ENCODE measurements around the gene SETD2.
A peak's percentile ranks its signal among the peaks of the same experiment; 100 is the strongest.
"Not testable (repeated sequence)": the region's sequence is repeated elsewhere in the genome, so short reads cannot be mapped to it uniquely, and the experiment has no call there.

SETD2 gene

GRCh38 chr3:47193871-47194859 lies 30.3 kb upstream of the SETD2 start:
- no peak for DNase-seq (ENCODE audit: low read depth)
- no peak overlapping the region for H3K4me3 ChIP-seq (ENCODE audit: low read depth, low read length)
- TF ChIP-seq, protein P1, sequence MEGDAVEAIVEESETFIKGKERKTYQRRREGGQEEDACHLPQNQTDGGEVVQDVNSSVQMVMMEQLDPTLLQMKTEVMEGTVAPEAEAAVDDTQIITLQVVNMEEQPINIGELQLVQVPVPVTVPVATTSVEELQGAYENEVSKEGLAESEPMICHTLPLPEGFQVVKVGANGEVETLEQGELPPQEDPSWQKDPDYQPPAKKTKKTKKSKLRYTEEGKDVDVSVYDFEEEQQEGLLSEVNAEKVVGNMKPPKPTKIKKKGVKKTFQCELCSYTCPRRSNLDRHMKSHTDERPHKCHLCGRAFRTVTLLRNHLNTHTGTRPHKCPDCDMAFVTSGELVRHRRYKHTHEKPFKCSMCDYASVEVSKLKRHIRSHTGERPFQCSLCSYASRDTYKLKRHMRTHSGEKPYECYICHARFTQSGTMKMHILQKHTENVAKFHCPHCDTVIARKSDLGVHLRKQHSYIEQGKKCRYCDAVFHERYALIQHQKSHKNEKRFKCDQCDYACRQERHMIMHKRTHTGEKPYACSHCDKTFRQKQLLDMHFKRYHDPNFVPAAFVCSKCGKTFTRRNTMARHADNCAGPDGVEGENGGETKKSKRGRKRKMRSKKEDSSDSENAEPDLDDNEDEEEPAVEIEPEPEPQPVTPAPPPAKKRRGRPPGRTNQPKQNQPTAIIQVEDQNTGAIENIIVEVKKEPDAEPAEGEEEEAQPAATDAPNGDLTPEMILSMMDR (IDR thresholded peaks at IDR 0.05; ENCODE audit: control insufficient read depth, extremely low read depth, insufficient read depth): no peak

- H3K4me3 ChIP-seq (ENCODE audit: low read depth, low read length): no peak overlapping the region
- TF ChIP-seq, protein P1 (IDR thresholded peaks at IDR 0.05; ENCODE audit: control insufficient read depth, extremely low read depth, insufficient read depth): no peak
- no peak for DNase-seq (ENCODE audit: low read depth)
These were observed 22.4 kb upstream of the SETD2 start for GRCh38 chr3:47186285-47186684.

GRCh38 chr3:47181685-47182084 lies 17.8 kb upstream of the SETD2 start:
- H3K4me3 ChIP-seq (ENCODE audit: low read depth, low read length); DNase-seq (ENCODE audit: low read depth): not testable (repeated sequence)

DNA sequence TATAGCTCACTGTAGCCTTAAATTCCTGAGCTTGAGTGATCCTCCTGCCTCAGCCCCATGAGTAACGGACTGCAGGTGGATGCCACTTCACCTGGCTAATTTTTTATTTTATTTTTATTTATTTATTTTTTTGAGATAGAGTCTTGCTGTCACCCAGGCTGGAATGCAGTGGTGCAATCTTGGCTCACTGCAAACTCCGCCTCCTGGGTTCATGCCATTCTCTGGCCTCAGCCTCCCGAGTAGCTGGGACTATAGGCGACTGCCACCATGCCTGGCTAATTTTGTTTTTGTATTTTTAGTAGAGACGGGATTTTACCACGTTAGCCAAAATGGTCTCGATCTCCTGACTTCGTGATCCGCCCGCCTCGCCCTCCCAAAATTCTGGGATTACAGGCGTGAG lies 16.1 kb upstream of the SETD2 start:
- not testable (repeated sequence) for DNase-seq (ENCODE audit: low read depth); H3K4me3 ChIP-seq (ENCODE audit: low read depth, low read length)

- TF ChIP-seq, protein P1 (IDR thresholded peaks at IDR 0.05; ENCODE audit: control insufficient read depth, extremely low read depth, insufficient read depth): no peak
- DNase-seq (ENCODE audit: low read depth): no peak
- H3K4me3 ChIP-seq (ENCODE audit: low read depth, low read length): no peak overlapping the region
These were observed 12.7 kb upstream of the SETD2 start for GRCh38 chr3:47176582-47176981.

- TF ChIP-seq, protein P1 (IDR thresholded peaks at IDR 0.05; ENCODE audit: control insufficient read depth, extremely low read depth, insufficient read depth): no peak
- H3K4me3 ChIP-seq (ENCODE audit: low read depth, low read length): peak overlapping the region; percentile 86
- no peak for DNase-seq (ENCODE audit: low read depth)
These were observed 525 bp downstream of the SETD2 start for GRCh38 chr3:47163169-47164006.

DNA sequence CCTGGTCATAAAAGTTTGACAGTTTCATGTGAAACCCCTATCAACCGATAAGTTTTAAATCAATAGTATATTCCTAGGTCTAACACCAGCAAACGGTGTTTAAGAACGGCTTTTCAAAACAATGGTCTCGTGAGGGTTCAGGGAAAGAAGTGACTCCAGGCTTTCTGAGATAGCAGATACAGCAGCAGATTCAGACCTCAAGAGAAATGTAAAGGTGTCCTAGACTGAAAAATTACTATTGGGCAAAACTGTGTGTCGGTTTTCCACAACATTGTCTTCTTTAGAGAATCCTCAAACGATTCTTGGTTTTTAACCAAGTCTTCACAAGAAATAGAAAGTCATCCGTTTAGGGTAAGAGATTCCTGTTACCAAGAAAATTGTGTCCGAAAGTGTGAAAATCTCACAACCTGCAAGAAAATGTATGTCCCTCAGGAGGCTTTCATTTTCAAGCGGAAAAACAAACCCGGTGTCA lies 1.2 kb downstream of the SETD2 start:
- DNase-seq (ENCODE audit: low read depth): no peak
- TF ChIP-seq, protein P1 (IDR thresholded peaks at IDR 0.05; ENCODE audit: control insufficient read depth, extremely low read depth, insufficient read depth): no peak
- peak overlapping the region; percentile 86 for H3K4me3 ChIP-seq (ENCODE audit: low read depth, low read length)
